ENCODE data around the gene APOH. TPM values are rescaled to one million over a fixed set of nuclear protein-coding genes. Genes with fewer than 3 reads are reported as not detected.

The APOH gene
- total and polyA plus RNA-seq, 3 experiments from 2014 or later = not detected

- H3K9me3 Mint-ChIP-seq = no peaks in the 10 kb centered on the region
- no peak for DNase-seq
- CTCF ChIA-PET = no interaction called here
- no peak overlapping the region for H3K4me3 Mint-ChIP-seq
- Histone ChIP-seq H3K4me1 (ENCODE audit: insufficient read depth, low read length) (no peaks in the 10 kb centered on the region), H3K9me3 (ENCODE audit: low read length) (no peaks in the 10 kb centered on the region), H3K4me3 (ENCODE audit: low read length) (no peak overlapping the region), H3K27ac (ENCODE audit: low read depth, low read length) (no peak overlapping the region), H3K36me3 (ENCODE audit: insufficient read depth, low read length) (no peaks in the 10 kb centered on the region), H3K27me3 (ENCODE audit: insufficient read depth, low read length, poor library complexity, severe bottlenecking) (no peaks in the 10 kb centered on the region)
- no peak overlapping the region for H3K27ac Mint-ChIP-seq
- peaks cover 0 to 2% of the 10 kb centered on the region in 2 donors for H3K27me3 Mint-ChIP-seq
- no peaks in the 10 kb centered on the region for H3K4me1 Mint-ChIP-seq
- POLR2A ChIA-PET = no interaction called here
- H3K36me3 Mint-ChIP-seq = no peaks in the 10 kb centered on the region
These were observed 40.9 kb upstream of the APOH start for GRCh38 chr17:66270106-66270505.

DNA sequence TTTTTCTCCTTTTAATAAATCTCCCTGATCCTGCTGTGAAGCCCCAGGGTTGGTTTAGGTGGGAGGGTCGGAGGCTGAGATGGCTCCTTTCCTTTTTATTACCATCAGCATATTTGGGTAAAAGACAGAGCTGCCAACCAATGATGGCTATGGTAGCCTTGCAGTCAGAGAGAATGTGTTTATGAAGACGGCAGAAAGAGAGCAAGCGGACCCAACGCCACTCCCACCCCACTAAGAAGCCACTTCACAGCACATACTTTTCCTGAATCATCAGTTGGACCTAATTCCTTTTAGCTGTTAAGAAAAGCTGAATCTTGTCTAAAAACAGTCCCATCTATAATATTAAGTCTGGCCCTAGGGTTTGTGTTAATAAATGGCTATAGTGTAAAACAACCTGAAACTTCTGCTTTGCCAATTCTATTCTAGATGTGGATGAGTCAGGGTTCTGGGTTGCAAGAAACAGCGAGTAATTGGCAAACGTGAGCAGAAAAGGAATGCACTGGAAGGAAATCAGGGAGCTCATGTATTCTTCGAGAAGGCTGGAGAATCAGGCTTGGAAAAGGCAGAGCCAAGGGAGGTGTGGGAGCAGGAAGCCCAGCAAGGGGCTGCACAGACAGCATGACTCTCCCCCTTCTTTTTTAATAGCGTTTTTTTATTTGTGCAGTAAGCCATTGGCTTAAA, 39.2 kb upstream of the APOH start:
- no peaks in the 10 kb centered on the region for H3K4me1 ChIP-seq (ENCODE audit: insufficient read depth, low read length)
- ChIA-PET POLR2A (interaction anchor here (0.5 kb wide), 1 partner anchor 22 kb away, joined by 6 read pairs; no protein-coding TSS in a partner anchor), CTCF (interaction anchor here (1.3 to 1.4 kb wide), 2 partner anchors 9 to 299 kb away, joined by 3 read pairs; no protein-coding TSS in a partner anchor)
- no peaks in the 10 kb centered on the region for H3K9me3 ChIP-seq (ENCODE audit: low read length)
- no peaks in the 10 kb centered on the region for H3K36me3 ChIP-seq (ENCODE audit: insufficient read depth, low read length)
- peaks cover 0 to 3% (median 0%) of the 10 kb centered on the region in 3 donors for H3K36me3 Mint-ChIP-seq
- DNase-seq = no peak
- H3K27ac Mint-ChIP-seq = no peak overlapping the region
- H3K27ac ChIP-seq (ENCODE audit: low read depth, low read length) = no peak overlapping the region
- H3K4me1 Mint-ChIP-seq = no peaks in the 10 kb centered on the region
- peaks cover 0 to 3% (median 0%) of the 10 kb centered on the region in 5 donors for H3K9me3 Mint-ChIP-seq
- H3K4me3 ChIP-seq (ENCODE audit: low read length) = no peak overlapping the region
- H3K27me3 Mint-ChIP-seq = peaks cover 0 to 5% of the 10 kb centered on the region in 2 donors
- no peaks in the 10 kb centered on the region for H3K27me3 ChIP-seq (ENCODE audit: insufficient read depth, low read length, poor library complexity, severe bottlenecking)
- no peak overlapping the region for H3K4me3 Mint-ChIP-seq

GRCh38 chr17:66264696-66265095, 35.5 kb upstream of the APOH start:
- H3K27ac Mint-ChIP-seq = no peak overlapping the region
- H3K4me1 Mint-ChIP-seq = no peaks in the 10 kb centered on the region
- Histone ChIP-seq H3K9me3 (ENCODE audit: low read length) (no peaks in the 10 kb centered on the region), H3K27ac (ENCODE audit: low read depth, low read length) (no peak overlapping the region), H3K4me1 (ENCODE audit: insufficient read depth, low read length) (no peaks in the 10 kb centered on the region), H3K4me3 (ENCODE audit: low read length) (no peak overlapping the region), H3K27me3 (ENCODE audit: insufficient read depth, low read length, poor library complexity, severe bottlenecking) (no peaks in the 10 kb centered on the region), H3K36me3 (ENCODE audit: insufficient read depth, low read length) (no peaks in the 10 kb centered on the region)
- no peak for DNase-seq
- peaks cover 0 to 3% (median 0%) of the 10 kb centered on the region in 5 donors for H3K9me3 Mint-ChIP-seq
- peaks cover 0 to 3% of the 10 kb centered on the region in 2 donors for H3K27me3 Mint-ChIP-seq
- ChIA-PET CTCF (no interaction called here), POLR2A (no interaction called here)
- H3K4me3 Mint-ChIP-seq = no peak overlapping the region
- peaks cover 0 to 3% (median 0%) of the 10 kb centered on the region in 3 donors for H3K36me3 Mint-ChIP-seq

- Mint-ChIP-seq H3K4me1 (no peaks in the 10 kb centered on the region), H3K27me3 (peaks cover 0 to 3% of the 10 kb centered on the region in 2 donors), H3K4me3 (no peak overlapping the region), H3K27ac (peak overlapping the region in 1 of 8 donors; percentile 17), H3K36me3 (peaks cover 0 to 3% (median 0%) of the 10 kb centered on the region in 3 donors), H3K9me3 (peaks cover 0 to 3% (median 0%) of the 10 kb centered on the region in 5 donors)
- Histone ChIP-seq H3K36me3 (ENCODE audit: insufficient read depth, low read length) (no peaks in the 10 kb centered on the region), H3K9me3 (ENCODE audit: low read length) (no peaks in the 10 kb centered on the region), H3K4me3 (ENCODE audit: low read length) (no peak overlapping the region), H3K4me1 (ENCODE audit: insufficient read depth, low read length) (no peaks in the 10 kb centered on the region), H3K27ac (ENCODE audit: low read depth, low read length) (no peak overlapping the region), H3K27me3 (ENCODE audit: insufficient read depth, low read length, poor library complexity, severe bottlenecking) (no peaks in the 10 kb centered on the region)
- DNase-seq = no peak
- ChIA-PET CTCF (no interaction called here), POLR2A (no interaction called here)
These were observed 33.6 kb upstream of the APOH start for GRCh38 chr17:66262767-66263166.

DNA sequence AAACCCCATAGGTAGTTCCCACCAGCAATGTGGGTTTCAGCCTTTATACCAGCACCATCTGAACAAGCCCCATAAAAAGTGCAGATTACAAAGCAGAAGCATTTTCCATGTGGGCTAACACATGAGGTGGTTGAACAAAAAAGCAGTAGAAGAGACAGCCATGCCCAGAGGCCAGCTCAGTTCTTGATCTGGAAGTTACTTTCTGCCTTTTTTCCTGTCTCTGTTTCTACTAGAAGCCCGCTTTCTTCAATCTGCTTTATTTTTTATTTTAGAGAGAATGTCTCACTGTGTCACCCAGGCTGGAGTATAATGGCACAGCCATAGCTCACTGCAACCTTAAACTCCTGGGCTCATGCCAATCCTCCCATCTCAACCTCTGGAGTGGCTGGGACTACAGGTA, 31.5 kb upstream of the APOH start:
- CTCF ChIA-PET = no interaction called here
- no peak overlapping the region for H3K27ac Mint-ChIP-seq
- peaks cover 0 to 3% (median 0%) of the 10 kb centered on the region in 3 donors for H3K36me3 Mint-ChIP-seq
- POLR2A ChIA-PET = no interaction called here
- H3K4me1 Mint-ChIP-seq = peaks cover 3 to 4% (median 3%) of the 10 kb centered on the region in 3 donors
- peaks cover 0 to 3% of the 10 kb centered on the region in 2 donors for H3K27me3 Mint-ChIP-seq
- H3K27me3 ChIP-seq (ENCODE audit: insufficient read depth, low read length, poor library complexity, severe bottlenecking) = no peaks in the 10 kb centered on the region
- H3K4me3 ChIP-seq (ENCODE audit: low read length) = no peak overlapping the region
- H3K9me3 ChIP-seq (ENCODE audit: low read length) = no peaks in the 10 kb centered on the region
- H3K9me3 Mint-ChIP-seq = peaks cover 0 to 3% (median 0%) of the 10 kb centered on the region in 5 donors
- H3K36me3 ChIP-seq (ENCODE audit: insufficient read depth, low read length) = no peaks in the 10 kb centered on the region
- peaks cover 5% of the 10 kb centered on the region for H3K4me1 ChIP-seq (ENCODE audit: insufficient read depth, low read length)
- no peak overlapping the region for H3K27ac ChIP-seq (ENCODE audit: low read depth, low read length)
- H3K4me3 Mint-ChIP-seq = no peak overlapping the region
- DNase-seq = no peak

- H3K4me3 ChIP-seq (ENCODE audit: low read length) = no peak overlapping the region
- CTCF ChIA-PET = no interaction called here
- no peak overlapping the region for H3K27ac ChIP-seq (ENCODE audit: low read depth, low read length)
- H3K36me3 ChIP-seq (ENCODE audit: insufficient read depth, low read length) = no peaks in the 10 kb centered on the region
- no peaks in the 10 kb centered on the region for H3K27me3 ChIP-seq (ENCODE audit: insufficient read depth, low read length, poor library complexity, severe bottlenecking)
- H3K4me1 ChIP-seq (ENCODE audit: insufficient read depth, low read length) = peaks cover 9% of the 10 kb centered on the region
- peaks cover 0 to 3% of the 10 kb centered on the region in 2 donors for H3K27me3 Mint-ChIP-seq
- peaks cover 7 to 8% (median 8%) of the 10 kb centered on the region in 3 donors for H3K4me1 Mint-ChIP-seq
- H3K9me3 Mint-ChIP-seq = peaks cover 0 to 3% (median 0%) of the 10 kb centered on the region in 5 donors
- H3K9me3 ChIP-seq (ENCODE audit: low read length) = no peaks in the 10 kb centered on the region
- no peak for DNase-seq
- H3K4me3 Mint-ChIP-seq = no peak overlapping the region
- H3K36me3 Mint-ChIP-seq = peaks cover 0 to 3% (median 0%) of the 10 kb centered on the region in 3 donors
- POLR2A ChIA-PET = no interaction called here
- H3K27ac Mint-ChIP-seq = no peak overlapping the region
These were observed 31.1 kb upstream of the APOH start for GRCh38 chr17:66260275-66260674.

GRCh38 chr17:66255527-66255971, 26.3 kb upstream of the APOH start:
- peak in 1 of 5 donors; percentile 42 for DNase-seq
- Histone ChIP-seq H3K27me3 (ENCODE audit: insufficient read depth, low read length, poor library complexity, severe bottlenecking) (no peaks in the 10 kb centered on the region), H3K27ac (ENCODE audit: low read depth, low read length) (no peak overlapping the region), H3K4me3 (ENCODE audit: low read length) (peak overlapping the region; percentile 19), H3K9me3 (ENCODE audit: low read length) (no peaks in the 10 kb centered on the region), H3K36me3 (ENCODE audit: insufficient read depth, low read length) (no peaks in the 10 kb centered on the region), H3K4me1 (ENCODE audit: insufficient read depth, low read length) (peaks cover 15% of the 10 kb centered on the region)
- Mint-ChIP-seq H3K36me3 (no peaks in the 10 kb centered on the region), H3K27ac (peak overlapping the region in 7 of 8 donors; percentile 13 to 89 (median 76)), H3K27me3 (no peaks in the 10 kb centered on the region), H3K4me3 (peak overlapping the region in 5 of 7 donors; percentile 27 to 65 (median 53)), H3K9me3 (no peaks in the 10 kb centered on the region), H3K4me1 (peaks cover 11 to 16% (median 12%) of the 10 kb centered on the region in 3 donors)
- CTCF ChIA-PET = interaction anchor here (0.8 to 3.2 kb wide), 5 partner anchors 8 to 312 kb away, joined by 3 to 16 read pairs (median 4); no protein-coding TSS in a partner anchor
- POLR2A ChIA-PET = no interaction called here

DNA sequence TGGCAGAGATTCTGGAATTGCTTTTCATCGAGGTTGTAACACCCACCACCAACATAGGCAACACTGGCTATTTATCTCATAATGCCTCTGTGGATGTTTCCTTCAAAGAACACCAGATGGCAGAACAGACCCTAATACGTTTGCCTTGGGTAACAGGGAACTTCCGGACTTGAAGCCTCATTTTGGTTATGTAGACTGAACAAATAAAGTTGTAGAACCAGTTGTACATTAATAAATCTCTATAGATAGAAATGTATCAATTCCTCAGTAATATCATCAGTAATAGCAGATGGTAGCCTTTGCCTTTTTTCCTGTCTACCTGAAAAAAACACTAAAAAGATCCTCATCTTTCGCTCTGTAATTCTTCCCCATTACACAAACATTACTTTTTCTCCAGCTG, 25.9 kb upstream of the APOH start:
- peak in 4 of 5 donors; percentile 9 to 70 (median 54) for DNase-seq
- no peak overlapping the region for H3K27ac ChIP-seq (ENCODE audit: low read depth, low read length)

More for the DNA sequence above, 25.9 kb upstream of the APOH start:
- peaks cover 11 to 19% (median 12%) of the 10 kb centered on the region in 3 donors for H3K4me1 Mint-ChIP-seq
- Histone ChIP-seq H3K27me3 (ENCODE audit: insufficient read depth, low read length, poor library complexity, severe bottlenecking) (no peaks in the 10 kb centered on the region), H3K4me1 (ENCODE audit: insufficient read depth, low read length) (peaks cover 15% of the 10 kb centered on the region), H3K36me3 (ENCODE audit: insufficient read depth, low read length) (no peaks in the 10 kb centered on the region), H3K9me3 (ENCODE audit: low read length) (no peaks in the 10 kb centered on the region), H3K4me3 (ENCODE audit: low read length) (peak overlapping the region; percentile 19)
- CTCF ChIA-PET = interaction anchor here (0.8 to 3.2 kb wide), 5 partner anchors 8 to 312 kb away, joined by 3 to 16 read pairs (median 4); no protein-coding TSS in a partner anchor
- POLR2A ChIA-PET = no interaction called here
- H3K36me3 Mint-ChIP-seq = no peaks in the 10 kb centered on the region
- peak overlapping the region in 6 of 8 donors; percentile 13 to 89 (median 77) for H3K27ac Mint-ChIP-seq
- H3K4me3 Mint-ChIP-seq = peak overlapping the region in 5 of 7 donors; percentile 27 to 65 (median 53)
- no peaks in the 10 kb centered on the region for H3K9me3 Mint-ChIP-seq
- no peaks in the 10 kb centered on the region for H3K27me3 Mint-ChIP-seq
